SU-DHL-6 (cell line): ENCODE data around the gene TROAP.

Source experiments
- H2AFZ ChIP-seq: fragments of 200-600 bp; sonication (generic); 2 replicates; pipeline ENCODE4 v1.6.1; 2014; ENCODE audit warnings: low read depth, mild to moderate bottlenecking, moderate library complexity, mixed read lengths, antibody characterized with exemption, low read length; ENCODE audit not compliant: severe bottlenecking
- H3F3A ChIP-seq: fragments of 200-600 bp; shearing (Covaris generic); 2 replicates; pipeline ENCODE4 v1.6.0; 2016; ENCODE audit warnings: antibody characterized with exemption, mild to moderate bottlenecking; ENCODE audit not compliant: insufficient read depth
- H3K27ac ChIP-seq: fragments of 200-600 bp; sonication (generic); 2 replicates; pipeline ENCODE4 v1.5.1; 2016; ENCODE audit warnings: low read depth, mild to moderate bottlenecking, low read length, moderate library complexity, mixed read lengths
- H3K27me3 ChIP-seq: fragments of 200-600 bp; sonication (generic), shearing (Covaris generic); 2 replicates; pipeline ENCODE4 v1.6.0; 2014; ENCODE audit warnings: mild to moderate bottlenecking, low read length
- H3K36me3 ChIP-seq: fragments of 200-600 bp; sonication (generic); 2 replicates; pipeline ENCODE4 v1.6.1; 2014; ENCODE audit warnings: mild to moderate bottlenecking, low read length, mixed read lengths
- H3K4me2 ChIP-seq: fragments of 300-600, 200-600 bp; shearing (Covaris generic), sonication (generic); 2 replicates; pipeline ENCODE4 v1.6.0; 2014; ENCODE audit warnings: low read length, low read depth, mild to moderate bottlenecking; ENCODE audit not compliant: poor library complexity, severe bottlenecking
- H3K4me3 ChIP-seq: fragments of 200-600 bp; sonication (generic); 2 replicates; pipeline ENCODE4 v1.5.1; 2014; ENCODE audit warnings: antibody characterized with exemption, low read length, mild to moderate bottlenecking, mixed read lengths; ENCODE audit not compliant: insufficient read depth, poor library complexity, severe bottlenecking
- H3K79me2 ChIP-seq: fragments of 200-600 bp; sonication (generic); 2 replicates; pipeline ENCODE4 v1.6.1; 2014; ENCODE audit warnings: mild to moderate bottlenecking, low read length, moderate library complexity; ENCODE audit not compliant: insufficient read depth
- H3K9ac ChIP-seq: fragments of 200-600 bp; sonication (generic); 2 replicates; pipeline ENCODE4 v1.7.0; 2014; ENCODE audit warnings: mild to moderate bottlenecking, low read length
- H3K9me2 ChIP-seq: fragments of 200-600 bp; sonication (generic); replicated peaks from 2 replicates; pipeline ENCODE4 v1.6.1; 2014; ENCODE audit warnings: low read length; ENCODE audit not compliant: insufficient read depth
- H3K9me3 ChIP-seq: fragments of 200-600 bp; sonication (generic); 2 replicates; pipeline ENCODE4 v1.6.1; 2014; ENCODE audit warnings: low read length, mixed read lengths; ENCODE audit not compliant: insufficient read depth
- H4K20me1 ChIP-seq: fragments of 200-600 bp; sonication (generic); 2 replicates; pipeline ENCODE4 v1.6.1; 2014; ENCODE audit warnings: low read depth, mild to moderate bottlenecking, antibody characterized with exemption, low read length, moderate library complexity, mixed read lengths
- CTCF ChIP-seq: fragments of 200-600 bp; sonication (generic); IDR thresholded peaks from one replicate; pipeline ENCODE4 v1.5.1; 2017; ENCODE audit warnings: antibody characterized with exemption, mild to moderate bottlenecking, low read length, moderate library complexity; ENCODE audit not compliant: insufficient read depth, poor library complexity, severe bottlenecking
- EZH2phosphoT487 ChIP-seq: fragments of 200-600 bp; sonication (generic), shearing (Covaris generic); conservative IDR thresholded peaks from 2 replicates; pipeline ENCODE4 v1.6.1; 2018; ENCODE audit warnings: mild to moderate bottlenecking, antibody characterized with exemption, low read length, moderate library complexity, mixed read lengths

The TROAP gene

GRCh38 chr12:49292729-49293055 lies 30.4 kb upstream of the TROAP start:
- no peaks in the 10 kb centered on the region for H3K9me2 ChIP-seq
- no peaks in the 10 kb centered on the region for H3K9me3 ChIP-seq
- H3K9ac ChIP-seq = no peak overlapping the region
- H3K36me3 ChIP-seq = no peaks in the 10 kb centered on the region
- H3K79me2 ChIP-seq = no peaks in the 10 kb centered on the region
- no peaks in the 10 kb centered on the region for H3F3A ChIP-seq
- H3K4me2 ChIP-seq = no peak overlapping the region
- no peak overlapping the region for H2AFZ ChIP-seq
- no peak for TF ChIP-seq CTCF
- no peak for TF ChIP-seq EZH2phosphoT487
- no peak overlapping the region for H3K27ac ChIP-seq
- H4K20me1 ChIP-seq = no peaks in the 10 kb centered on the region
- H3K27me3 ChIP-seq = no peaks in the 10 kb centered on the region
- H3K4me3 ChIP-seq = no peak overlapping the region

GRCh38 chr12:49293056-49293956 lies 29.7 kb upstream of the TROAP start:
- Histone ChIP-seq H3K9ac (no peak overlapping the region), H3K4me2 (no peak overlapping the region), H3K9me3 (no peaks in the 10 kb centered on the region), H3K9me2 (no peaks in the 10 kb centered on the region), H3F3A (no peaks in the 10 kb centered on the region), H3K79me2 (no peaks in the 10 kb centered on the region), H3K27ac (no peak overlapping the region), H2AFZ (no peak overlapping the region), H4K20me1 (no peaks in the 10 kb centered on the region), H3K4me3 (no peak overlapping the region), H3K27me3 (no peaks in the 10 kb centered on the region), H3K36me3 (no peaks in the 10 kb centered on the region)
- TF ChIP-seq EZH2phosphoT487 (no peak), CTCF (no peak)

GRCh38 chr12:49294086-49294803 lies 28.8 kb upstream of the TROAP start:
- Histone ChIP-seq H3K27me3 (no peaks in the 10 kb centered on the region), H3K79me2 (no peaks in the 10 kb centered on the region), H3K36me3 (no peaks in the 10 kb centered on the region), H3K9me3 (no peaks in the 10 kb centered on the region), H2AFZ (no peak overlapping the region), H3K4me2 (no peak overlapping the region), H4K20me1 (no peaks in the 10 kb centered on the region), H3K4me3 (no peak overlapping the region), H3K9me2 (no peaks in the 10 kb centered on the region), H3F3A (no peaks in the 10 kb centered on the region), H3K27ac (no peak overlapping the region), H3K9ac (no peak overlapping the region)
- TF ChIP-seq CTCF (no peak), EZH2phosphoT487 (no peak)
